ENCODE results near the gene CACNA1A.

- TF ChIP-seq EZH2 (IDR thresholded peaks at IDR 0.05), result no peak
- TF ChIP-seq, protein P1, sequence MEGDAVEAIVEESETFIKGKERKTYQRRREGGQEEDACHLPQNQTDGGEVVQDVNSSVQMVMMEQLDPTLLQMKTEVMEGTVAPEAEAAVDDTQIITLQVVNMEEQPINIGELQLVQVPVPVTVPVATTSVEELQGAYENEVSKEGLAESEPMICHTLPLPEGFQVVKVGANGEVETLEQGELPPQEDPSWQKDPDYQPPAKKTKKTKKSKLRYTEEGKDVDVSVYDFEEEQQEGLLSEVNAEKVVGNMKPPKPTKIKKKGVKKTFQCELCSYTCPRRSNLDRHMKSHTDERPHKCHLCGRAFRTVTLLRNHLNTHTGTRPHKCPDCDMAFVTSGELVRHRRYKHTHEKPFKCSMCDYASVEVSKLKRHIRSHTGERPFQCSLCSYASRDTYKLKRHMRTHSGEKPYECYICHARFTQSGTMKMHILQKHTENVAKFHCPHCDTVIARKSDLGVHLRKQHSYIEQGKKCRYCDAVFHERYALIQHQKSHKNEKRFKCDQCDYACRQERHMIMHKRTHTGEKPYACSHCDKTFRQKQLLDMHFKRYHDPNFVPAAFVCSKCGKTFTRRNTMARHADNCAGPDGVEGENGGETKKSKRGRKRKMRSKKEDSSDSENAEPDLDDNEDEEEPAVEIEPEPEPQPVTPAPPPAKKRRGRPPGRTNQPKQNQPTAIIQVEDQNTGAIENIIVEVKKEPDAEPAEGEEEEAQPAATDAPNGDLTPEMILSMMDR (IDR thresholded peaks at IDR 0.05), result no peak
- TF ChIP-seq EZH2phosphoT487 (IDR thresholded peaks at IDR 0.05), result no peak
These were observed 169.1 kb downstream of the CACNA1A start for GRCh38 chr19:13337181-13337580.

Measured in neural progenitor cell (in vitro differentiated cells).